ENCODE measurements around the gene KIF13A.

- TF ChIP-seq, protein P1, sequence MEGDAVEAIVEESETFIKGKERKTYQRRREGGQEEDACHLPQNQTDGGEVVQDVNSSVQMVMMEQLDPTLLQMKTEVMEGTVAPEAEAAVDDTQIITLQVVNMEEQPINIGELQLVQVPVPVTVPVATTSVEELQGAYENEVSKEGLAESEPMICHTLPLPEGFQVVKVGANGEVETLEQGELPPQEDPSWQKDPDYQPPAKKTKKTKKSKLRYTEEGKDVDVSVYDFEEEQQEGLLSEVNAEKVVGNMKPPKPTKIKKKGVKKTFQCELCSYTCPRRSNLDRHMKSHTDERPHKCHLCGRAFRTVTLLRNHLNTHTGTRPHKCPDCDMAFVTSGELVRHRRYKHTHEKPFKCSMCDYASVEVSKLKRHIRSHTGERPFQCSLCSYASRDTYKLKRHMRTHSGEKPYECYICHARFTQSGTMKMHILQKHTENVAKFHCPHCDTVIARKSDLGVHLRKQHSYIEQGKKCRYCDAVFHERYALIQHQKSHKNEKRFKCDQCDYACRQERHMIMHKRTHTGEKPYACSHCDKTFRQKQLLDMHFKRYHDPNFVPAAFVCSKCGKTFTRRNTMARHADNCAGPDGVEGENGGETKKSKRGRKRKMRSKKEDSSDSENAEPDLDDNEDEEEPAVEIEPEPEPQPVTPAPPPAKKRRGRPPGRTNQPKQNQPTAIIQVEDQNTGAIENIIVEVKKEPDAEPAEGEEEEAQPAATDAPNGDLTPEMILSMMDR (IDR thresholded peaks at IDR 0.05) = no peak
- TF ChIP-seq POLR2A (IDR thresholded peaks at IDR 0.05) (no peak), POLR2AphosphoS5 (IDR thresholded peaks at IDR 0.05) (no peak)
Observed at GRCh38 chr6:17724341-17724740, 263.1 kb downstream of the KIF13A start.

Measured in breast epithelium (tissue), 3 donors.